ENCODE data around the gene RAD51. TPM values are rescaled to one million over a fixed set of nuclear protein-coding genes. Genes with fewer than 3 reads are reported as not detected.

The RAD51 gene
- total RNA-seq, 1 donor from 2014 or later, result 13.2 TPM

- no peaks in the 10 kb centered on the region for H3K9me3 Mint-ChIP-seq (ENCODE audit: low read depth)
- H3K27ac Mint-ChIP-seq, result no peak overlapping the region
- TF ChIP-seq, protein P1, sequence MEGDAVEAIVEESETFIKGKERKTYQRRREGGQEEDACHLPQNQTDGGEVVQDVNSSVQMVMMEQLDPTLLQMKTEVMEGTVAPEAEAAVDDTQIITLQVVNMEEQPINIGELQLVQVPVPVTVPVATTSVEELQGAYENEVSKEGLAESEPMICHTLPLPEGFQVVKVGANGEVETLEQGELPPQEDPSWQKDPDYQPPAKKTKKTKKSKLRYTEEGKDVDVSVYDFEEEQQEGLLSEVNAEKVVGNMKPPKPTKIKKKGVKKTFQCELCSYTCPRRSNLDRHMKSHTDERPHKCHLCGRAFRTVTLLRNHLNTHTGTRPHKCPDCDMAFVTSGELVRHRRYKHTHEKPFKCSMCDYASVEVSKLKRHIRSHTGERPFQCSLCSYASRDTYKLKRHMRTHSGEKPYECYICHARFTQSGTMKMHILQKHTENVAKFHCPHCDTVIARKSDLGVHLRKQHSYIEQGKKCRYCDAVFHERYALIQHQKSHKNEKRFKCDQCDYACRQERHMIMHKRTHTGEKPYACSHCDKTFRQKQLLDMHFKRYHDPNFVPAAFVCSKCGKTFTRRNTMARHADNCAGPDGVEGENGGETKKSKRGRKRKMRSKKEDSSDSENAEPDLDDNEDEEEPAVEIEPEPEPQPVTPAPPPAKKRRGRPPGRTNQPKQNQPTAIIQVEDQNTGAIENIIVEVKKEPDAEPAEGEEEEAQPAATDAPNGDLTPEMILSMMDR (IDR thresholded peaks at IDR 0.05; ENCODE audit: unreplicated experiment), result no peak
- no peak overlapping the region for H3K4me3 Mint-ChIP-seq (ENCODE audit: low read depth)
- peaks cover 11% of the 10 kb centered on the region for H3K36me3 Mint-ChIP-seq (ENCODE audit: insufficient read depth)
- no peaks in the 10 kb centered on the region for H3K27me3 Mint-ChIP-seq
- H3K4me1 Mint-ChIP-seq (ENCODE audit: low read depth), result no peaks in the 10 kb centered on the region
- no peak for DNase-seq (ENCODE audit: low spot score, unreplicated experiment)
These were observed 80.0 kb downstream of the RAD51 start for GRCh38 chr15:40775007-40775406.

DNA sequence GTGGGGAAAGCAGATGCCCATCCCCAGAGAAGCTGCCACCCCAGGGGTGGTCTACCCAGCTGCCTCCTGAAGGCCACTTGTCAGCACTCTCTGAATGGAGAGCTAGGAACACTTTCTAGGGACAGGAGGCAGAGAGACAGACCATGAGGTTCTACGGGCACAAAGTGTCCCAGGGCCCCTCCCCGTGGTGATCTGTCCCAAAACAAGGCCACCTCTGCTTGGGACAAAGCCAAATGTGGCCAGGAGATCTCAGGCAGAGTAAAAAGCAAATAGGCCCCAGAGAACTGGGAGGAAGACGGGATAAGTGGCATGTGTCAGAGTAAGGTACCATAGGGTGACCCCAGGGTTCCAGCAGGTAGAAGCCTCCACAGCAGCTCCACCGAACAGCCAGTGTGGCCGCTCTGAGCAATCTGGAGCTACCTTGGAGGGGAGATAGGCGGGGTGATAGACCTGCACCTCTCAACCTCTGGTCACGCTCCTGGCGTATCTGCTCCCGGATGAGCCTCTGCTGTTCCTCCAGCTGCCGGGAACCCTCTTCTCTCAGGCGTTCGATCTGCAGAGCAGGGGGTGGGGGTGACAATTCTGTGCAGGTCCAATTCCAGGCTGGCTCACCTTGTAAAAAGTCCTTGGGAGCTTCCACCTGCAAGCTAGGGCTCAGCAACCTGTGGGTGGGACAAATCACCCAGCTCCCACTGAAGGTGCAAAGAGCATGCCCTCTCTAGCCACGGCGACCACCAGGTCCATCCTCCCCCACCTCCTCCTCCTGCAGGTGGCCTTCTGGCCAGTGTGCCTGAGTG lies 81.0 kb downstream of the RAD51 start:
- Mint-ChIP-seq H3K27me3 (no peaks in the 10 kb centered on the region), H3K36me3 (ENCODE audit: insufficient read depth) (peaks cover 11% of the 10 kb centered on the region), H3K4me1 (ENCODE audit: low read depth) (no peaks in the 10 kb centered on the region), H3K27ac (no peak overlapping the region), H3K9me3 (ENCODE audit: low read depth) (no peaks in the 10 kb centered on the region), H3K4me3 (ENCODE audit: low read depth) (no peak overlapping the region)
- TF ChIP-seq, protein P1 (IDR thresholded peaks at IDR 0.05; ENCODE audit: unreplicated experiment), result no peak
- no peak for DNase-seq (ENCODE audit: low spot score, unreplicated experiment)

- peaks cover 11% of the 10 kb centered on the region for H3K36me3 Mint-ChIP-seq (ENCODE audit: insufficient read depth)
- no peaks in the 10 kb centered on the region for H3K27me3 Mint-ChIP-seq
- no peak for DNase-seq (ENCODE audit: low spot score, unreplicated experiment)
- H3K27ac Mint-ChIP-seq, result no peak overlapping the region
- H3K4me3 Mint-ChIP-seq (ENCODE audit: low read depth), result no peak overlapping the region
- no peaks in the 10 kb centered on the region for H3K4me1 Mint-ChIP-seq (ENCODE audit: low read depth)
- H3K9me3 Mint-ChIP-seq (ENCODE audit: low read depth), result no peaks in the 10 kb centered on the region
- TF ChIP-seq, protein P1 (IDR thresholded peaks at IDR 0.05; ENCODE audit: unreplicated experiment), result no peak
These were observed 81.7 kb downstream of the RAD51 start for GRCh38 chr15:40776537-40777141.

Other genes starting within 250 kb of the RAD51 start
- gene CHST14, start 224.2 kb upstream of the RAD51 start, total RNA-seq, result 29.1 and 29.3 TPM in 2 replicates
- gene CCDC32, start 130.1 kb upstream of the RAD51 start, total RNA-seq, result 21.7 and 22.2 TPM in 2 replicates
- 11.5 and 13.2 TPM in 2 replicates for gene RPUSD2, start 125.9 kb upstream of the RAD51 start, total RNA-seq
- gene KNL1, start 100.9 kb upstream of the RAD51 start, total RNA-seq, result 11.7 and 12.1 TPM in 2 replicates
- 23.4 and 25.9 TPM in 2 replicates for gene RMDN3, start 60.1 kb downstream of the RAD51 start, total RNA-seq
- gene GCHFR, start 68.9 kb downstream of the RAD51 start, total RNA-seq, result 30.6 and 32.1 TPM in 2 replicates
- 1.8 and 1.9 TPM in 2 replicates for gene C15orf62, start 74.8 kb downstream of the RAD51 start, total RNA-seq
- gene ZFYVE19, start 111.9 kb downstream of the RAD51 start, total RNA-seq, result 25.2 and 28.1 TPM in 2 replicates
- gene DNAJC17, start 112.3 kb downstream of the RAD51 start, total RNA-seq, result 41.0 and 43.1 TPM in 2 replicates
- 0.81 and 1.5 TPM in 2 replicates for gene PPP1R14D, start 133.5 kb downstream of the RAD51 start, total RNA-seq
- 213 and 217 TPM in 2 replicates for gene SPINT1, start 148.9 kb downstream of the RAD51 start, total RNA-seq
- gene RHOV, start 179.1 kb downstream of the RAD51 start, total RNA-seq, result 4.4 and 5.1 TPM in 2 replicates
- gene VPS18, start 199.3 kb downstream of the RAD51 start, total RNA-seq, result 27.4 and 28.9 TPM in 2 replicates
- 6.2 and 6.5 TPM in 2 replicates for gene DLL4, start 234.2 kb downstream of the RAD51 start, total RNA-seq